Caco-2 (cell line): ENCODE results near the gene EPHB1. TPM values are rescaled to one million over a fixed set of nuclear protein-coding genes. Genes with fewer than 3 reads are reported as not detected.

Source experiments
- BruUV-seq: library from RNA; stranded (reverse); fragments of 400-500 nt; replicated peaks from 2 replicates; lab custom pipeline; 2021; lab: Mats Ljungman, UMichigan
- CTCF ChIA-PET: fragments of 300-600 bp; sonication (Branson Sonifier 250); formaldehyde crosslinking; loops from one replicate; lab custom pipeline; 2022; ENCODE audit warnings: antibody characterized with exemption; lab: Charles Lee
- POLR2A ChIA-PET: fragments of 300-600 bp; sonication (Branson Sonifier 250); formaldehyde crosslinking; loops from one replicate; lab custom pipeline; 2022; ENCODE audit warnings: antibody characterized with exemption; lab: Charles Lee
- DNase-seq, 2 experiments: peaks; one replicate each; pipeline versions ENCODE4 v3.0.0 to v3.0.0-alpha.2; 2020 to 2022
- H3K27me3 ChIP-seq: replicated peaks from 2 replicates; pipeline ENCODE4 v1.6.0; 2011; ENCODE audit warnings: low read length; ENCODE audit not compliant: control insufficient read depth, insufficient read depth
- H3K36me3 ChIP-seq: 2 replicates; pipeline ENCODE4 v1.5.1; 2011; ENCODE audit warnings: low read length; ENCODE audit not compliant: control insufficient read depth, insufficient read depth
- H3K4me1 ChIP-seq: fragments of 250-450 bp; sonication (Bioruptor Pico); 2 replicates; pipeline ENCODE4 v1.5.1; 2020; ENCODE audit warnings: mild to moderate bottlenecking
- H3K4me3 ChIP-seq: 2 replicates; pipeline ENCODE4 v1.5.1; 2011; ENCODE audit warnings: low read depth, mild to moderate bottlenecking, control low read depth, low read length
- H3K9me3 ChIP-seq: fragments of 250-450 bp; sonication (Bioruptor Pico); 2 replicates; pipeline ENCODE4 v1.5.1; 2020; ENCODE audit warnings: mild to moderate bottlenecking, moderate library complexity
- H3K27ac Mint-ChIP-seq: one replicate; pipeline ENCODE4 v1.8.0; 2022; ENCODE audit warnings: mixed read lengths; ENCODE audit not compliant: unreplicated experiment
- H3K27me3 Mint-ChIP-seq: one replicate; pipeline ENCODE4 v1.8.0; 2022; ENCODE audit warnings: mixed read lengths; ENCODE audit not compliant: insufficient read depth, unreplicated experiment
- H3K36me3 Mint-ChIP-seq: one replicate; pipeline ENCODE4 v1.8.0; 2022; ENCODE audit warnings: mild to moderate bottlenecking, mixed read lengths; ENCODE audit not compliant: insufficient read depth, unreplicated experiment
- H3K4me1 Mint-ChIP-seq: one replicate; pipeline ENCODE4 v1.8.0; 2022; ENCODE audit warnings: low read depth, mixed read lengths; ENCODE audit not compliant: unreplicated experiment
- H3K4me3 Mint-ChIP-seq: one replicate; pipeline ENCODE4 v1.8.0; 2022; ENCODE audit warnings: mild to moderate bottlenecking, moderate library complexity, mixed read lengths; ENCODE audit not compliant: unreplicated experiment
- H3K9me3 Mint-ChIP-seq: one replicate; pipeline ENCODE4 v1.8.0; 2022; ENCODE audit warnings: mixed read lengths; ENCODE audit not compliant: unreplicated experiment
- CTCF ChIP-seq, 2 experiments: fragments of 200-600 bp in 1 of 2; IDR thresholded peaks; 1 replicate in 1 of 2; 2 replicates in 1 of 2; pipeline versions ENCODE4 v1.5.1 to v1.8.0; 2011 to 2022; ENCODE audit warnings: antibody characterized with exemption in 1 of 2, control low read depth in 1 of 2, inconsistent platforms in 1 of 2, low read depth in 1 of 2, low read length in 1 of 2, mild to moderate bottlenecking in 1 of 2, moderate library complexity in 1 of 2; ENCODE audit not compliant: insufficient read depth in 1 of 2, severe bottlenecking in 1 of 2, unreplicated experiment in 1 of 2
- intact Hi-C: fragments of 100-400 bp; cut with micrococcal nuclease; formaldehyde crosslinking; loops from one replicate; pipeline ENCODE4 v1.10.0; 2022; ENCODE audit not compliant: unreplicated experiment
- total RNA-seq: library from RNA; stranded (reverse); gene quantifications from 2 replicates; pipeline ENCODE4 v1.2.3, GENCODE V29; 2022

The EPHB1 gene
- total RNA-seq, 1 experiment from 2014 or later = 2.3 TPM

DNA sequence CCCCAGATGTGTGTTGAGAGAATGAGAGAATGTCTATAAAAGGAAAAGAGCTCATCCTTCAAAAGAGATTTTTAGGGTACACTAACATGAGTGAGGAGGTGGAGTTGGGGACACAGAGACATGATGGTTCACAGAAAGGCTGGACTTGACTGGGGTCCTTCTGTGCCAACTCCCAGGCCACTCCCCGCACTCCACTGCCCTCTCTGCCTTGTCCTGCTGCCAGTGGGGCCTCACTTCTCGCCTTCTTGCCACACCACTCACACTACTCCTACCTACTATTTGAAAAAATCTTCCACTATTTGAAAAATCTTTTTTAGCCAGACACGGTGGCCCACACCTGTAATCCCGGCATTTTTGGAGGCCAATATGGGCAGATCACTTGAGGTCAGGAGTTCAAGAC lies 298.1 kb downstream of the EPHB1 start:
- Histone ChIP-seq H3K9me3 (no peaks in the 10 kb centered on the region), H3K27me3 (0 out of 2 replicates have a peak, but pooled peaks cover 1% of the 10 kb centered on the region), H3K36me3 (no peaks in the 10 kb centered on the region), H3K4me3 (no peak overlapping the region), H3K4me1 (no peaks in the 10 kb centered on the region)
- Mint-ChIP-seq H3K36me3 (no peaks in the 10 kb centered on the region), H3K27ac (no peak overlapping the region), H3K27me3 (peaks cover 28% of the 10 kb centered on the region), H3K4me1 (no peaks in the 10 kb centered on the region), H3K4me3 (no peak overlapping the region), H3K9me3 (no peaks in the 10 kb centered on the region)
- no TSS peak for BruUV-seq
- no peak for TF ChIP-seq CTCF (IDR thresholded peaks at IDR 0.05; ENCODE audit: insufficient read depth in 1 of 2, low read depth in 1 of 2, low read length in 1 of 2, severe bottlenecking in 1 of 2, unreplicated experiment in 1 of 2)
- intact Hi-C loops = no loop called here
- ChIA-PET POLR2A (no interaction called here), CTCF (no interaction called here)
- no peak for DNase-seq

DNA sequence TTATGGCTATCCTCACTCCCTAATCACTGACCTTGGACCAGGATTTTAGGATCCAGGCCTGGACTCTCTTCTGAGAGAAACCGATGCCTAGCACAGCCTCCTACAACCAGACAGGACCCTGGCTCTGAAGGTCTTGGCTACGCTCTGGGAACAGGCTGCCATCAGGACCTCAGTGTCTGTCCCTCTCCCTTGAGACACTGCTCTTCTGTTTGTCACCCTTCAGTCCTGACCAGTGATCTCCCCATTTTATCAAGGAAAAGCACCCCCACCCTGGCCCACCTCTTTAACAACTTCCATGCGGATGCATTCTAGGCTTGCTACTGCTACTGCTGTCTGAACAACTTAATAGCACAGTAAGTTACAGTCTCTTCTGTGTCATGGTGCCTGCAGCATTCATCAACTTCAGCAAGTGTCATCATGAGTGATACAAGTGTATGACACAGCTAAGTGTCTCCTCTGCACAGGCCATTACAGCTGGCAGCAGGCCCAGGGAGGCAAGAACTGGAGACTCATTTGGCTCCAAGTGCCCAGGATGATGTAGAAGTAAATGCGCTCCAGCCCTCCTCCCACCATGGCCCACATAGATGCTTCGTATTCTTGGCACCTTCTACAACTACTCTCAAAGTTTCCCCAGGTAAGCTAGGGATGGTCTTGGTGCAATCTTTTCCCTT lies 302.4 kb downstream of the EPHB1 start:
- Histone ChIP-seq H3K27me3 (no peaks in the 10 kb centered on the region), H3K4me1 (no peaks in the 10 kb centered on the region), H3K9me3 (no peaks in the 10 kb centered on the region), H3K36me3 (no peaks in the 10 kb centered on the region), H3K4me3 (no peak overlapping the region)
- H3K9me3 Mint-ChIP-seq = no peaks in the 10 kb centered on the region
- no peak overlapping the region for H3K27ac Mint-ChIP-seq
- H3K4me3 Mint-ChIP-seq = no peak overlapping the region
- ChIA-PET POLR2A (no interaction called here), CTCF (interaction anchor here (1.1 kb wide), 1 partner anchor 301 kb away, joined by 3 read pairs; no protein-coding TSS in a partner anchor)
- no TSS peak for BruUV-seq
- no peaks in the 10 kb centered on the region for H3K4me1 Mint-ChIP-seq
- TF ChIP-seq CTCF (IDR thresholded peaks at IDR 0.05; ENCODE audit: insufficient read depth in 1 of 2, low read depth in 1 of 2, low read length in 1 of 2, severe bottlenecking in 1 of 2, unreplicated experiment in 1 of 2) = no peak
- H3K27me3 Mint-ChIP-seq = peaks cover 21% of the 10 kb centered on the region
- no peak for DNase-seq
- H3K36me3 Mint-ChIP-seq = no peaks in the 10 kb centered on the region
- intact Hi-C loops = no loop called here

DNA sequence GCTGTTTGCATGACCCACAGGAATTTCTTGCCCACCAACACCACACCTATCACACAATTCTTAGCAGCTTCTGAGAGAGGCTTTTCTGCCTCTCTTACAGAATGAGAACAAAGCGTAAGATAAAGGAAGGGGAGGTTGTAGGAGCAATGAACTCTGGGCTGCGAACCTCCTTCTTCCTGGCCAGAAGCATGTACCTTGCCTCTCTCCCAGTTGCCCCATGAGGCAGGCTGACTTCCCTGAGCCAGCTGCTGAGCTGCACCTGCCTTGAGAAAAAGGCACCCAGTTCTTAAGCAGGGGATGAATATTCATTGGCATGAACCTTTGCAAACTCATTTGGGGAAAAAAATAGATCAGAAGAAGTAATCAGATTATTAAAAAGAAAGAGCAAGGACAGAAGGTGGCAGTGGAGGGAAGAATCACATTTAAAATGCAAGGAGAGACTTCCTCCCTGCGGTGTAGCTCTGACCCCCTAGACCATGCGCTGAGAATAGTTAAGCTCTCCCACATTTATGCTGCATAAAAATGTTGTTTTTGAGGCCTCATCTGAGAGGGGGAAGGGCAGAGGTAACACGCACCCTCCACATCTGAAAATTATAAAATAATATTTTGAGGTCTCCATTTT lies 304.8 kb downstream of the EPHB1 start:
- no peaks in the 10 kb centered on the region for H3K36me3 ChIP-seq
- BruUV-seq = no TSS peak
- H3K4me1 Mint-ChIP-seq = no peaks in the 10 kb centered on the region
- H3K9me3 Mint-ChIP-seq = no peaks in the 10 kb centered on the region
- H3K9me3 ChIP-seq = no peaks in the 10 kb centered on the region
- no peak for DNase-seq
- CTCF ChIA-PET = no interaction called here
- no peak overlapping the region for H3K4me3 Mint-ChIP-seq
- no peaks in the 10 kb centered on the region for H3K36me3 Mint-ChIP-seq
- POLR2A ChIA-PET = no interaction called here
- no peak overlapping the region for H3K4me3 ChIP-seq
- intact Hi-C loops = no loop called here
- TF ChIP-seq CTCF (IDR thresholded peaks at IDR 0.05; ENCODE audit: insufficient read depth in 1 of 2, low read depth in 1 of 2, low read length in 1 of 2, severe bottlenecking in 1 of 2, unreplicated experiment in 1 of 2) = no peak
- H3K27me3 Mint-ChIP-seq = peaks cover 11% of the 10 kb centered on the region
- H3K27me3 ChIP-seq = no peaks in the 10 kb centered on the region
- H3K4me1 ChIP-seq = no peaks in the 10 kb centered on the region
- H3K27ac Mint-ChIP-seq = no peak overlapping the region
